Gastrocnemius medialis (tissue), 4 donors: Measurements from ENCODE around the gene TMEM33.

Source experiments
- POLR2A ChIP-seq, 2 donors: fragments of 450-650 bp; IDR thresholded peaks; one replicate each; pipeline ENCODE4 v1.6.1; 2017; ENCODE audit warnings: antibody characterized with exemption in 2 of 2, mild to moderate bottlenecking in 2 of 2, moderate library complexity in 2 of 2
- TF ChIP-seq, protein P1 (sequence below), 5 experiments: fragments of 450-650 bp in 3 of 5; fragments of 200-600 bp in 2 of 5; sonication (generic) in 2 of 5; IDR thresholded peaks in 4 of 5; conservative IDR thresholded peaks in 1 of 5; 1 replicate in 4 of 5; 2 replicates in 1 of 5; pipeline ENCODE4 v1.5.1; 2016 to 2019; ENCODE audit warnings: antibody characterized with exemption in 5 of 5, mild to moderate bottlenecking in 3 of 5, moderate library complexity in 3 of 5

DNA sequence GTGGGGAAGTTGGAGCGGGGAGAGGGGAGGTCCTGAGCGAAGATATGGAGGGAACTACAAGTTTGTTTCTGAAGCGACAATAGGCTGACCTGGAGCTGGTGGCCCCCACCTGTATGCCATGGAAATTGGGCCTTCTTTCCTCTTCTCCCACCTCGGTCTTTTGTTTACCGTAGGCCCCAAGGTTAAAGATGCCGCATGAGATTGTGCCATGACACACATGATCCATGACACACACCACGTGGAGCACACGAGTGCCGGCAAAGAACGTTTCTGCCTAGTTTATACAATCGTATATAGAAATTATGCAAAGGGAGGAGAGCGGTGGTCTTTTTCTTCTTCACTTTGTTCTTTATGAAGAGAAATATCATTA, 408 bp downstream of the TMEM33 start:
- TF ChIP-seq, protein P1, sequence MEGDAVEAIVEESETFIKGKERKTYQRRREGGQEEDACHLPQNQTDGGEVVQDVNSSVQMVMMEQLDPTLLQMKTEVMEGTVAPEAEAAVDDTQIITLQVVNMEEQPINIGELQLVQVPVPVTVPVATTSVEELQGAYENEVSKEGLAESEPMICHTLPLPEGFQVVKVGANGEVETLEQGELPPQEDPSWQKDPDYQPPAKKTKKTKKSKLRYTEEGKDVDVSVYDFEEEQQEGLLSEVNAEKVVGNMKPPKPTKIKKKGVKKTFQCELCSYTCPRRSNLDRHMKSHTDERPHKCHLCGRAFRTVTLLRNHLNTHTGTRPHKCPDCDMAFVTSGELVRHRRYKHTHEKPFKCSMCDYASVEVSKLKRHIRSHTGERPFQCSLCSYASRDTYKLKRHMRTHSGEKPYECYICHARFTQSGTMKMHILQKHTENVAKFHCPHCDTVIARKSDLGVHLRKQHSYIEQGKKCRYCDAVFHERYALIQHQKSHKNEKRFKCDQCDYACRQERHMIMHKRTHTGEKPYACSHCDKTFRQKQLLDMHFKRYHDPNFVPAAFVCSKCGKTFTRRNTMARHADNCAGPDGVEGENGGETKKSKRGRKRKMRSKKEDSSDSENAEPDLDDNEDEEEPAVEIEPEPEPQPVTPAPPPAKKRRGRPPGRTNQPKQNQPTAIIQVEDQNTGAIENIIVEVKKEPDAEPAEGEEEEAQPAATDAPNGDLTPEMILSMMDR (IDR thresholded peaks at IDR 0.05 in 4 of 5, conservative IDR thresholded peaks at IDR 0.05 in 1 of 5) = no peak
- TF ChIP-seq POLR2A (IDR thresholded peaks at IDR 0.05) = no peak
